WERI-Rb-1 (cell line): ENCODE data around the gene TMEM60.
"Not testable (repeated sequence)": the region's sequence is repeated elsewhere in the genome, so short reads cannot be mapped to it uniquely, and the experiment has no call there.

ENCODE experiments used
- DNase-seq: peaks from one replicate; pipeline ENCODE4 v3.0.0-alpha.2; 2020
- H3K27ac ChIP-seq: fragments of 250-450 bp; sonication (Bioruptor Pico); 2 replicates; pipeline ENCODE4 v1.5.1; 2020; ENCODE audit warnings: mild to moderate bottlenecking, moderate library complexity
- H3K27me3 ChIP-seq: fragments of 250-450 bp; sonication (Bioruptor Pico); 2 replicates; pipeline ENCODE4 v1.5.1; 2021; ENCODE audit warnings: mild to moderate bottlenecking, low read depth, moderate library complexity; ENCODE audit not compliant: insufficient read depth, severe bottlenecking
- H3K36me3 ChIP-seq: fragments of 250-450 bp; sonication (Bioruptor Pico); 2 replicates; pipeline ENCODE4 v1.5.1; 2020; ENCODE audit warnings: mild to moderate bottlenecking, moderate library complexity
- H3K4me3 ChIP-seq: 2 replicates; pipeline ENCODE4 v1.5.1; 2011; ENCODE audit warnings: low read depth, mild to moderate bottlenecking, control low read depth, low read length
- H3K9me3 ChIP-seq: fragments of 250-450 bp; sonication (Bioruptor Pico); 2 replicates; pipeline ENCODE4 v1.5.1; 2021; ENCODE audit warnings: mild to moderate bottlenecking, moderate library complexity; ENCODE audit not compliant: severe bottlenecking
- TF ChIP-seq, protein P1 (sequence below): IDR thresholded peaks from 2 replicates; pipeline ENCODE4 v1.5.1; 2011; ENCODE audit warnings: low read depth, mild to moderate bottlenecking, control low read depth, inconsistent platforms, low read length

The TMEM60 gene

DNA sequence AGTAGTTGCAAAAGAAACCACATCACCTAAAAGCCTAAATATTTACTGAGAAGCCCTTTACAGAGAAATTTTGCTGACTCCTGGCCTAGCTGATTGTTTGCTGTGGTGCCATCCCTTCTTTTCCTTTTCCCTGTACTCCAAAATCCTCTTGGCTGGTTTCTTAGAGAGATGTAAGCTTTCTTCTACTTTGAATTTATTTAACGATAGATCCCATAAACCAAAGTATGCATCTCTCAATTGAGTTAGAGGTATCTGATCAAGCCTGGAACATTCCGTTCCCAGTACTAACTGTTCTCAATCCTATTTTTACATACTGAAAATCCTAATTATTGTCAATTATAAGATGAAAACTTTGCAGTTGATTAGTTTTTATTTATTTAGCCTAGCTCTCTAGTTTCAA, 6.3 kb downstream of the TMEM60 start:
- TF ChIP-seq, protein P1, sequence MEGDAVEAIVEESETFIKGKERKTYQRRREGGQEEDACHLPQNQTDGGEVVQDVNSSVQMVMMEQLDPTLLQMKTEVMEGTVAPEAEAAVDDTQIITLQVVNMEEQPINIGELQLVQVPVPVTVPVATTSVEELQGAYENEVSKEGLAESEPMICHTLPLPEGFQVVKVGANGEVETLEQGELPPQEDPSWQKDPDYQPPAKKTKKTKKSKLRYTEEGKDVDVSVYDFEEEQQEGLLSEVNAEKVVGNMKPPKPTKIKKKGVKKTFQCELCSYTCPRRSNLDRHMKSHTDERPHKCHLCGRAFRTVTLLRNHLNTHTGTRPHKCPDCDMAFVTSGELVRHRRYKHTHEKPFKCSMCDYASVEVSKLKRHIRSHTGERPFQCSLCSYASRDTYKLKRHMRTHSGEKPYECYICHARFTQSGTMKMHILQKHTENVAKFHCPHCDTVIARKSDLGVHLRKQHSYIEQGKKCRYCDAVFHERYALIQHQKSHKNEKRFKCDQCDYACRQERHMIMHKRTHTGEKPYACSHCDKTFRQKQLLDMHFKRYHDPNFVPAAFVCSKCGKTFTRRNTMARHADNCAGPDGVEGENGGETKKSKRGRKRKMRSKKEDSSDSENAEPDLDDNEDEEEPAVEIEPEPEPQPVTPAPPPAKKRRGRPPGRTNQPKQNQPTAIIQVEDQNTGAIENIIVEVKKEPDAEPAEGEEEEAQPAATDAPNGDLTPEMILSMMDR: no peak
- H3K27ac ChIP-seq: no peak overlapping the region
- H3K36me3 ChIP-seq: peaks cover 14% of the 10 kb centered on the region
- no peak for DNase-seq
- no peaks in the 10 kb centered on the region for H3K27me3 ChIP-seq
- no peak overlapping the region for H3K4me3 ChIP-seq
- H3K9me3 ChIP-seq: no peaks in the 10 kb centered on the region

DNA sequence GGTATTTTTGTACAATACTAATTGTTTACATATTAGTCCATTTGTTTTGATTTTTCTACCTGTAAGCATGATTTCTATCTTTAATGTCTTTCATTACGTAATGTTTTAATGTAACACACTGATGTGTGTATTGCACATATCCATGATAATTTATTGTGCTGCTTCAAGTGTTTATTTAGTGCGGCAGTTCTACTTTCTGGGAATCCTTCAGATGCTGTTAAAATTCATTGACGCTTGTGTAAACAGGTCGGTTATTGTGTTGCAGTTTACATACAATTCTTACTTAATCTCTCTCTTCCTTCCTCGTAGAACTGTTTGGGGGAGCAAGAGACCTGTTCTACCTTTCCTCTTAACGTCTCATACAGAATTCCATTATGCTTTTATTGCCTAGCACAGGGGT, 6.9 kb downstream of the TMEM60 start:
- no peak for DNase-seq
- TF ChIP-seq, protein P1: no peak
- H3K27me3 ChIP-seq: no peaks in the 10 kb centered on the region
- no peaks in the 10 kb centered on the region for H3K9me3 ChIP-seq
- H3K4me3 ChIP-seq: no peak overlapping the region
- peaks cover 11% of the 10 kb centered on the region for H3K36me3 ChIP-seq
- no peak overlapping the region for H3K27ac ChIP-seq

DNA sequence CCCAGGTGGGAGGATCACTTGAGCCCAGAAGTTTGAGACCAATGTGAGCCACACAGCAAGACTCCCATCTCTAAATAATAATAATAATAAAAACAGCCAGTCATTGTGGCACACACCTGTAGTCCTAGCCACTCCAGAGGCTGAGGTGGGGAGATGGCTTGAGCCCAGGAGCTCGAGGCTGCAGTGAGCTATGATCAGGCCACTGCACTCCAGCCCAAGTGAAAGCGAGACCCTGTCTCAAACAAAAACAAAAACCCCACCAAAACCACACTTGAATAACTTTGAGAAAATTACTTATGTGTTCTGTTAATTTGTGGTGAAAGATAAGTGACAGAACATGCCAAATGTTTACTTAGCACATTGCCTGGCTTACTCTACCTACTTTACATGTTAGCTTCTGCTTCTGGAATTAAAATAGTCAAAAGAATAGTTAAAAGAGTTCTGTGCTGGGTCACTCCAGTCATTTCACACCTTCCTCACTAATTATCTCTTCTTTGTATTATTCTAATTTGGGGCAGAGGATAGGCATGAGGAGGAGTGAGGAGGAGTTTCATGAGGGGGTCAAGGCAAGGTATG, 9.8 kb downstream of the TMEM60 start:
- no peaks in the 10 kb centered on the region for H3K27me3 ChIP-seq
- TF ChIP-seq, protein P1: no peak
- peaks cover 2% of the 10 kb centered on the region; the same call in 1 of the 2 replicates for H3K36me3 ChIP-seq
- no peak overlapping the region for H3K4me3 ChIP-seq
- H3K27ac ChIP-seq: no peak overlapping the region
- DNase-seq: no peak
- H3K9me3 ChIP-seq: no peaks in the 10 kb centered on the region

DNA sequence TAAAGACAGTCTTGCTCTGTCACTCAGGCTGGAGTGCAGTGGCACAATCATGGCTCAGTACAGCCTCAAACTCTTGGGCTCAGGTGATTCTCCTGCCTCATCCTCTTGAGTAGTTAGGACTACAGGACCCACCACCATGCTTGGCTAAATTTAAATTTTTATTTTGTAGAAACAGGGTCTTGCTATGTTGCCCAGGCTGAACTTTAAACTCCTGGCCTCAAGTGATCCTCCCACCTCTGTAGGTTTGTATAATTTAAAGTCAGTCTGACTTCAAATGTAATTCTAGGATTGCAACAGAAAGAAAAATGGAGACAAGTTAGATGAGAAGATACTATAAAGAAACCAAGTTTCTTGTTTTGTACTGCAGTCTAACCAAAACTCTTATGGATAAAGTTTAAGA, 11.5 kb downstream of the TMEM60 start:
- H3K27me3 ChIP-seq: no peaks in the 10 kb centered on the region
- H3K4me3 ChIP-seq: no peak overlapping the region
- no peak for DNase-seq
- H3K9me3 ChIP-seq: no peaks in the 10 kb centered on the region
- TF ChIP-seq, protein P1: no peak
- H3K27ac ChIP-seq: no peak overlapping the region
- peaks cover 9% of the 10 kb centered on the region for H3K36me3 ChIP-seq

DNA sequence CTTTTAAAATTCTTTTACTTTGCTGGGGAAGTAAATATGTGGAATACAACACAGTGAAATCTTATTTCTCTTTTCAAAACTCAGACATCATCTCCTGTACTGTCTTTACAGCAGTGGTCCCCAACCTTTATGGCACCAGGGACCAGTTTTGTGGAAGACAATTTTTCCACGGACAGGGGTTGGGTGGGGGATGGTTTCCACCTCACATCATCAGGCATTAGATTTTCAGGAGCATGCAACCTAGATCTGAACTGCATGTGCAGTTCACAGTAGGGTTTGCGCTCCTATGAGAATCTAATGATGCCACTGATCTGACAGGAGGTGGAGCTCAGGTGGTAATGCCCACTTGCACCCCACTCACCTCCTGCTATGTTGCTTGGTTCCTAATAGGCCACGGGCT, 12.2 kb downstream of the TMEM60 start:
- Histone ChIP-seq H3K9me3 (no peaks in the 10 kb centered on the region), H3K36me3 (peaks cover 9% of the 10 kb centered on the region), H3K4me3 (no peak overlapping the region)

DNA sequence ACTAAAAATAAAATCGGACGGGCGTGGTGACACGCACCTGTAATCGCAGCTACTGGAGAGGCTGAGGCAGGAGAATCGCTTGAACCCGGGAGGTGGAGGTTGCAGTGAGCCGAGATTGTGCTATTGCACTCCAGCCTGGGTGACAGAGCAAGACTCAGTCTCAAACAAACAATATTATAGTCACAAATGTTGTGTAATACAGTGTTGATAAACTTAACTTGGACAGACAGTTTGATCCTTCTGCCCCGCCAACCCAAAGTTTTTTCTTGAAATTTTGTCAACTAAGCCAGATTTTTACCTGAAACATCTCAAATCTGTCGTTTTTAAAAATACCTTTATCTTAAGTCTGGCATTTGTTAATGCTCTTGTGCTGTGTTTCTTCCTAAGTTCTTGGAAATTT, 13.8 kb downstream of the TMEM60 start:
- H3K27me3 ChIP-seq, H3K4me3 ChIP-seq, DNase-seq, H3K27ac ChIP-seq, H3K9me3 ChIP-seq: not testable (repeated sequence)
- H3K36me3 ChIP-seq: peaks cover 19% of the 10 kb centered on the region

More for the DNA sequence above, 12.2 kb downstream of the TMEM60 start:
- Histone ChIP-seq H3K27ac (no peak overlapping the region), H3K27me3 (no peaks in the 10 kb centered on the region)
- DNase-seq: no peak
- TF ChIP-seq, protein P1: no peak
